SK-N-SH (cell line): ENCODE measurements around the gene STAM2. TPM values are rescaled to one million over a fixed set of nuclear protein-coding genes. Genes with fewer than 3 reads are reported as not detected.

Source experiments
- CTCF ChIA-PET: fragments of 300-600, 350-600 bp; formaldehyde crosslinking; extraction: SDS; loops from one replicate; lab custom pipeline; 2021; lab: Yijun Ruan, JAX
- POLR2A ChIA-PET: fragments of 350-600 bp; sonication (Branson Sonifier 250); formaldehyde crosslinking; extraction: SDS; loops from one replicate; lab custom pipeline; 2020; ENCODE audit warnings: antibody characterized with exemption, inconsistent platforms; lab: Yijun Ruan, JAX
- DNase-seq: peaks from one replicate; pipeline ENCODE4 v3.0.0; 2012
- H2AFZ ChIP-seq: fragments of 200-600 bp; sonication (generic); 2 replicates; pipeline ENCODE4 v1.8.1; 2016; ENCODE audit warnings: antibody characterized with exemption, mild to moderate bottlenecking, low read depth
- H3F3A ChIP-seq: fragments of 200-600 bp; sonication (generic); replicated peaks from 2 replicates; pipeline ENCODE3; 2016; ENCODE audit warnings: antibody characterized with exemption, mild to moderate bottlenecking; ENCODE audit not compliant: insufficient read depth
- H3K27ac ChIP-seq, 2 experiments: fragments of 200-500 bp in 1 of 2; fragments of 200-600 bp in 1 of 2; sonication (Bioruptor generic) in 1 of 2; sonication (generic), shearing (Covaris generic) in 1 of 2; 2 replicates each; pipeline versions ENCODE4 v1.5.1 to v1.6.1; 2014 to 2016; ENCODE audit warnings: low read depth in 2 of 2, inconsistent platforms in 1 of 2, low read length in 1 of 2, mild to moderate bottlenecking in 1 of 2, mixed read lengths in 1 of 2
- H3K27me3 ChIP-seq: fragments of 200-600 bp; sonication (generic), shearing (Covaris generic); 2 replicates; pipeline ENCODE4 v1.6.1; 2016; ENCODE audit warnings: mixed run types; ENCODE audit not compliant: insufficient read depth
- H3K36me3 ChIP-seq, 2 experiments: fragments of 200-500 bp in 1 of 2; fragments of 200-600 bp in 1 of 2; sonication (Bioruptor generic) in 1 of 2; sonication (generic) in 1 of 2; replicated peaks in 1 of 2; 2 replicates each; pipeline versions ENCODE3 to v1.5.1; 2014 to 2016; ENCODE audit warnings: low read length in 1 of 2, mild to moderate bottlenecking in 1 of 2; ENCODE audit not compliant: insufficient read depth in 2 of 2, control insufficient read depth in 1 of 2
- H3K4me1 ChIP-seq, 2 experiments: fragments of 200-500 bp in 1 of 2; fragments of 200-600 bp in 1 of 2; sonication (Bioruptor generic) in 1 of 2; sonication (generic), shearing (Covaris generic) in 1 of 2; 2 replicates each; pipeline versions ENCODE4 v1.5.1 to v1.6.1; 2014 to 2016; ENCODE audit warnings: low read depth in 1 of 2, low read length in 1 of 2, mixed run types in 1 of 2; ENCODE audit not compliant: insufficient read depth in 2 of 2, control insufficient read depth in 1 of 2
- H3K4me2 ChIP-seq: fragments of 200-600 bp; sonication (generic), shearing (Covaris generic); 2 replicates; pipeline ENCODE4 v1.6.1; 2017; ENCODE audit warnings: mixed run types
- H3K4me3 ChIP-seq, 2 experiments: fragments of 200-500 bp in 1 of 2; fragments of 200-600 bp in 1 of 2; sonication (Bioruptor generic) in 1 of 2; sonication (generic), shearing (Covaris generic) in 1 of 2; 2 replicates each; pipeline versions ENCODE4 v1.5.1 to v1.8.1; 2014 to 2016; ENCODE audit warnings: low read depth in 2 of 2, inconsistent platforms in 1 of 2, low read length in 1 of 2, mild to moderate bottlenecking in 1 of 2, mixed read lengths in 1 of 2, moderate library complexity in 1 of 2
- H3K79me2 ChIP-seq: fragments of 200-600 bp; sonication (generic); 2 replicates; pipeline ENCODE4 v1.8.1; 2017; ENCODE audit warnings: mild to moderate bottlenecking; ENCODE audit not compliant: insufficient read depth
- H3K9ac ChIP-seq: fragments of 200-600 bp; sonication (generic); 2 replicates; pipeline ENCODE4 v1.6.1; 2017; ENCODE audit warnings: mixed run types
- H3K9me2 ChIP-seq: fragments of 200-600 bp; sonication (generic); 2 replicates; pipeline ENCODE4 v1.6.1; 2017; ENCODE audit warnings: mixed run types
- H3K9me3 ChIP-seq: fragments of 200-600 bp; sonication (generic); 2 replicates; pipeline ENCODE4 v1.6.1; 2017; ENCODE audit warnings: mixed run types, mild to moderate bottlenecking, moderate library complexity
- H4K20me1 ChIP-seq: fragments of 200-600 bp; sonication (generic); 2 replicates; pipeline ENCODE4 v1.6.1; 2017; ENCODE audit warnings: mild to moderate bottlenecking, mixed run types; ENCODE audit not compliant: insufficient read depth
- GABPA ChIP-seq: IDR thresholded peaks from 2 replicates; pipeline ENCODE4 v1.4.0; 2012; ENCODE audit warnings: low read depth, mild to moderate bottlenecking
- GATA2 ChIP-seq: sonication (generic); formaldehyde crosslinking; IDR thresholded peaks from 2 replicates; pipeline ENCODE4 v1.5.0; 2020; ENCODE audit warnings: mild to moderate bottlenecking, missing genetic modification reagents
- IRF3 ChIP-seq: fragments of 150-350 bp; IDR thresholded peaks from 2 replicates; pipeline ENCODE4 v1.6.1; 2016; ENCODE audit warnings: mild to moderate bottlenecking, low read depth, low read length
- MEF2A ChIP-seq: IDR thresholded peaks from 2 replicates; pipeline ENCODE4 v1.4.0; 2012; ENCODE audit warnings: low read depth, borderline replicate concordance
- RAD21 ChIP-seq: IDR thresholded peaks from 2 replicates; pipeline ENCODE4 v1.6.1; 2012; ENCODE audit warnings: mild to moderate bottlenecking, low read length
- RFX5 ChIP-seq: IDR thresholded peaks from 2 replicates; pipeline ENCODE4 v1.6.1; 2012; ENCODE audit warnings: mild to moderate bottlenecking, improper control_type of control experiment, low read length
- SIN3A ChIP-seq: IDR thresholded peaks from 2 replicates; pipeline ENCODE4 v1.6.1; 2012; ENCODE audit warnings: low read depth, mild to moderate bottlenecking, low read length, moderate library complexity, borderline replicate concordance
- SMC3 ChIP-seq: IDR thresholded peaks from 2 replicates; pipeline ENCODE4 v1.6.1; 2012; ENCODE audit warnings: low read depth, low read length, improper control_type of control experiment
- YY1 ChIP-seq: IDR thresholded peaks from 2 replicates; pipeline ENCODE4 v1.4.0; 2012; ENCODE audit warnings: low read depth, mild to moderate bottlenecking
- ZBTB33 ChIP-seq: IDR thresholded peaks from 2 replicates; pipeline ENCODE4 v1.4.0; 2012; ENCODE audit warnings: low read depth, borderline replicate concordance
- WGBS: methylation state at CpG from one replicate; pipeline ENCODE4 v1.1.6; 2017; ENCODE audit warnings: low lambda C conversion rate; 5-methylcytosine and 5-hydroxymethylcytosine counted together
- polyA plus RNA-seq, 3 experiments: library from polyadenylated mRNA; depleted of rRNA; stranded (reverse); fragments of >200 nt; gene quantifications; 2 replicates each; pipeline ENCODE4 v1.2.3, GENCODE V29; 2012
- TF ChIP-seq, protein P1 (sequence below): IDR thresholded peaks from 2 replicates; pipeline ENCODE4 v1.6.1; 2012; ENCODE audit warnings: mild to moderate bottlenecking, low read depth, low read length, moderate library complexity
- TF ChIP-seq, protein P2 (sequence below): fragments of 200-600 bp; sonication (generic); IDR thresholded peaks from 2 replicates; pipeline ENCODE4 v1.6.1; 2017; ENCODE audit warnings: antibody characterized with exemption, mild to moderate bottlenecking, moderate library complexity

STAM2 gene
- polyA plus RNA-seq, 1 of the 3 experiments (the other 2 are of a cell fraction) = 6.9 TPM

DNA sequence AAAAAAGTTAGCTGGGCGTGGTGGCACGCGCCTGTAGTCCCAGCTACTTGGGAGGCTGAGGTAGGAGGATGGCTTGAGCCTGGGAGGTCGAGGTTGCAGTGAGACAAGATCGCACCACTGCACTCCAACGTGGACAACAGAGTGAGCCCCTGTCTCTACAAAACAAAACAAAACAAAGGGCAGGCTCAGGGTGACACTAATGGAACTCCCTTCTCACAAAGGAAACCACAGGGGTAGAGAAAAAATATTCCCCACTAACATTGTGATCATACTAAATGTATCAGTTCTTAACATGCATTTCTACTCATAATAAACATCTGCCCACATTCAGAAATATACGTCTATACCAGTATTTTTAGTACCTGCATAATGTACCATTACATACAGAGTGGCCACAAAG, 21.1 kb downstream of the STAM2 start:
- Histone ChIP-seq H3K9me2 (no peaks in the 10 kb centered on the region), H3K4me3 (no peak overlapping the region), H4K20me1 (peaks cover 19% of the 10 kb centered on the region), H3K9ac (no peak overlapping the region), H2AFZ (no peak overlapping the region), H3K9me3 (no peaks in the 10 kb centered on the region), H3K27ac (no peak overlapping the region), H3K36me3 (peaks cover 0 to 10% of the 10 kb centered on the region in 2 experiments), H3K27me3 (no peaks in the 10 kb centered on the region), H3K4me1 (no peaks in the 10 kb centered on the region), H3K79me2 (peaks cover 86% of the 10 kb centered on the region), H3K4me2 (no peak overlapping the region), H3F3A (peaks cover 4% of the 10 kb centered on the region)
- no peak for DNase-seq
- TF ChIP-seq, protein P1, sequence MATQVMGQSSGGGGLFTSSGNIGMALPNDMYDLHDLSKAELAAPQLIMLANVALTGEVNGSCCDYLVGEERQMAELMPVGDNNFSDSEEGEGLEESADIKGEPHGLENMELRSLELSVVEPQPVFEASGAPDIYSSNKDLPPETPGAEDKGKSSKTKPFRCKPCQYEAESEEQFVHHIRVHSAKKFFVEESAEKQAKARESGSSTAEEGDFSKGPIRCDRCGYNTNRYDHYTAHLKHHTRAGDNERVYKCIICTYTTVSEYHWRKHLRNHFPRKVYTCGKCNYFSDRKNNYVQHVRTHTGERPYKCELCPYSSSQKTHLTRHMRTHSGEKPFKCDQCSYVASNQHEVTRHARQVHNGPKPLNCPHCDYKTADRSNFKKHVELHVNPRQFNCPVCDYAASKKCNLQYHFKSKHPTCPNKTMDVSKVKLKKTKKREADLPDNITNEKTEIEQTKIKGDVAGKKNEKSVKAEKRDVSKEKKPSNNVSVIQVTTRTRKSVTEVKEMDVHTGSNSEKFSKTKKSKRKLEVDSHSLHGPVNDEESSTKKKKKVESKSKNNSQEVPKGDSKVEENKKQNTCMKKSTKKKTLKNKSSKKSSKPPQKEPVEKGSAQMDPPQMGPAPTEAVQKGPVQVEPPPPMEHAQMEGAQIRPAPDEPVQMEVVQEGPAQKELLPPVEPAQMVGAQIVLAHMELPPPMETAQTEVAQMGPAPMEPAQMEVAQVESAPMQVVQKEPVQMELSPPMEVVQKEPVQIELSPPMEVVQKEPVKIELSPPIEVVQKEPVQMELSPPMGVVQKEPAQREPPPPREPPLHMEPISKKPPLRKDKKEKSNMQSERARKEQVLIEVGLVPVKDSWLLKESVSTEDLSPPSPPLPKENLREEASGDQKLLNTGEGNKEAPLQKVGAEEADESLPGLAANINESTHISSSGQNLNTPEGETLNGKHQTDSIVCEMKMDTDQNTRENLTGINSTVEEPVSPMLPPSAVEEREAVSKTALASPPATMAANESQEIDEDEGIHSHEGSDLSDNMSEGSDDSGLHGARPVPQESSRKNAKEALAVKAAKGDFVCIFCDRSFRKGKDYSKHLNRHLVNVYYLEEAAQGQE = no peak
- no peak for TF ChIP-seq IRF3
- TF ChIP-seq, protein P2, sequence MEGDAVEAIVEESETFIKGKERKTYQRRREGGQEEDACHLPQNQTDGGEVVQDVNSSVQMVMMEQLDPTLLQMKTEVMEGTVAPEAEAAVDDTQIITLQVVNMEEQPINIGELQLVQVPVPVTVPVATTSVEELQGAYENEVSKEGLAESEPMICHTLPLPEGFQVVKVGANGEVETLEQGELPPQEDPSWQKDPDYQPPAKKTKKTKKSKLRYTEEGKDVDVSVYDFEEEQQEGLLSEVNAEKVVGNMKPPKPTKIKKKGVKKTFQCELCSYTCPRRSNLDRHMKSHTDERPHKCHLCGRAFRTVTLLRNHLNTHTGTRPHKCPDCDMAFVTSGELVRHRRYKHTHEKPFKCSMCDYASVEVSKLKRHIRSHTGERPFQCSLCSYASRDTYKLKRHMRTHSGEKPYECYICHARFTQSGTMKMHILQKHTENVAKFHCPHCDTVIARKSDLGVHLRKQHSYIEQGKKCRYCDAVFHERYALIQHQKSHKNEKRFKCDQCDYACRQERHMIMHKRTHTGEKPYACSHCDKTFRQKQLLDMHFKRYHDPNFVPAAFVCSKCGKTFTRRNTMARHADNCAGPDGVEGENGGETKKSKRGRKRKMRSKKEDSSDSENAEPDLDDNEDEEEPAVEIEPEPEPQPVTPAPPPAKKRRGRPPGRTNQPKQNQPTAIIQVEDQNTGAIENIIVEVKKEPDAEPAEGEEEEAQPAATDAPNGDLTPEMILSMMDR = no peak
- WGBS = 93% methylated on average over 7 of the region's 7 CpGs
- ChIA-PET CTCF (interaction anchor here (1.0 to 1.4 kb wide), 3 partner anchors 13 to 129 kb away, joined by 3 to 8 read pairs (median 3); no protein-coding TSS in a partner anchor), POLR2A (no interaction called here)

DNA sequence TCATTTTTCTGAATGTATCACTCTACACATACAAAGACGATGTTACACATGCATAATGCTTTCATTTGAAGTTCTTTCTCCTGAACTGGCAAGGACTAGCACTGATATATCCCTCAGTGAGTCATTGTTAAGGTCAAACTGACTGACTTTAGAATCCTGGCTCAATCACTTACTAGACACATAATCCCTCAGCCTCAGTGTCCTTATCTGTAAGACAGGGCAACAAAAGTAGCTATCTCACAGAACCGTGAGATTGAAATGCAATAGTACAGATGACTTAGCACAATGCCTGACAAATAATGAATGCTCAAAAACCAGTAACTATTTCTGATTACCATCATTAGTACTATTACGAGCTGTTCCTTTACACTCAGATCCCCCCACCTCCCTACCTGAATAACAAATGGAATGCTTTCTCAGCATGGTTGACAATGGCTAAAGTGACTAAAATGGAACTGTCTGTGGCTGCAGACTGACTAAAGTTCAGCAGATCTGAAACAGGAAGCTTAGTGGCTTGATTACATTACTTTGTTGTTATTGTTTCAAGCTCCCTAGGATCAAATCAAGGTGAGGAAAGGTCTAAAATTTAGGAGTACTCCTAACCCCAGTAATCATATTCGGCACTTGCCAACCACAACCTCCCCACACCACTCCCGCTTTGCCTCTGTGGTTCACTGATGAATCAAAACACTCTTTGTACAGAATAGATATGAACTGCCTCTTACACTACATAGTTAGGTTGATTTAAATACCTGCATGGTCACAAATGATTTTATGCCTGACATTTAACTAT, 40.9 kb downstream of the STAM2 start:
- CTCF ChIA-PET = interaction anchor here (1.5 kb wide), 1 partner anchor 109 kb away, joined by 3 read pairs; no protein-coding TSS in a partner anchor
- TF ChIP-seq GATA2 (CRISPR knock-in tag) = no peak
- no peak for TF ChIP-seq GABPA
- TF ChIP-seq, protein P1 = no peak
- TF ChIP-seq ZBTB33 = no peak
- no peak for TF ChIP-seq YY1
- TF ChIP-seq RAD21 = no peak
- TF ChIP-seq SIN3A = no peak
- TF ChIP-seq RFX5 = no peak
- TF ChIP-seq MEF2A = no peak
- no peak for TF ChIP-seq SMC3

More for the DNA sequence above, 40.9 kb downstream of the STAM2 start:
- no peak for DNase-seq
- peaks cover 17 to 23% of the 10 kb centered on the region in 2 experiments for H3K36me3 ChIP-seq
- no peaks in the 10 kb centered on the region for H3K27me3 ChIP-seq
- H3K4me2 ChIP-seq = no peak overlapping the region
- H3K79me2 ChIP-seq = no peaks in the 10 kb centered on the region
- H3K9ac ChIP-seq = no peak overlapping the region
- POLR2A ChIA-PET = interaction anchor here (0.7 kb wide), 1 partner anchor 10 kb away, joined by 3 read pairs; no protein-coding TSS in a partner anchor
- H3K27ac ChIP-seq = no peak overlapping the region
- WGBS = 95% methylated on average over 5 of the region's 5 CpGs
- H4K20me1 ChIP-seq = no peaks in the 10 kb centered on the region
- no peaks in the 10 kb centered on the region for H3K9me3 ChIP-seq
- no peaks in the 10 kb centered on the region; a peak in 1 of 4 replicates for H3K4me1 ChIP-seq
- peaks cover 7% of the 10 kb centered on the region for H3F3A ChIP-seq
- H3K4me3 ChIP-seq = no peak overlapping the region
- H3K9me2 ChIP-seq = no peaks in the 10 kb centered on the region
- no peak overlapping the region for H2AFZ ChIP-seq
